GM18873 (cell line): ENCODE data around the gene CES5A.
"Not testable (repeated sequence)": the region's sequence is repeated elsewhere in the genome, so short reads cannot be mapped to it uniquely, and the experiment has no call there.

ENCODE experiments used
- ATAC-seq: cut with Tn5 transposase; IDR thresholded peaks from one replicate; pipeline ENCODE4 v1.9.1; 2021; ENCODE audit warnings: mild to moderate bottlenecking, moderate library complexity, moderate number of reproducible peaks; ENCODE audit not compliant: unreplicated experiment, low FRiP score

CES5A gene

GRCh38 chr16:55876854-55877253, 1.7 kb upstream of the CES5A start:
- ATAC-seq: no peak

- no peak for ATAC-seq
These were observed 2.1 kb downstream of the CES5A start for GRCh38 chr16:55873122-55873521.

GRCh38 chr16:55872130-55872529, 3.0 kb downstream of the CES5A start:
- no peak for ATAC-seq

DNA sequence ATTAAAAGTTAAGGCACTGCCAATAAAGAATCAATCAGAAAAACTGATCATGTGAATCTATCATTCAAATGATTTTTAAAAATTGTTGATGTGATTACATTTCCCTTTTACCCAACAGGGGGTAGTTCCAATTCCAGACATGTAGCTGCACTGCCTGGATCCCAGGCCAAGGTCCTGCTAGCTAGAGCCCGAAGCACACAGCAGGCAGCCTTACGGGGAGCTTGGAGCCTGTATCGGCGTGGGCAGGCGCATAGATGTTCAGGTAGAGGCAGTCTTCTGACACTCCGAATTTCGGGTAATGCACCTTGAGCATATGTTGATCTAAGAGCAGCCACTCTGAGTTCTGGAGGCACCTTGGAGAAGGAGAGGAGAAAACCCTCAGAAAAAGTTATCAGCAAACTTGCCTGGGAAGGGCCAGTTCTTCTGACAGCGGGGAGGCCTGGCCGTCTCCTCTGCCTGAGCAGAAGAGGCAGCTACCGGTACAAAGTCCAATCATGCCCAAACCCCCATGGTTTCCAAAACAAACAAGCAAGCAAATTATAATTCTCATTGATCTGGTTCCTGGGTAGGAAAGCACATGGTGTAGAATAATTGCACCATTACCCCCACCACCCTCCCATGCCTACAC, 3.6 kb downstream of the CES5A start:
- no peak for ATAC-seq

DNA sequence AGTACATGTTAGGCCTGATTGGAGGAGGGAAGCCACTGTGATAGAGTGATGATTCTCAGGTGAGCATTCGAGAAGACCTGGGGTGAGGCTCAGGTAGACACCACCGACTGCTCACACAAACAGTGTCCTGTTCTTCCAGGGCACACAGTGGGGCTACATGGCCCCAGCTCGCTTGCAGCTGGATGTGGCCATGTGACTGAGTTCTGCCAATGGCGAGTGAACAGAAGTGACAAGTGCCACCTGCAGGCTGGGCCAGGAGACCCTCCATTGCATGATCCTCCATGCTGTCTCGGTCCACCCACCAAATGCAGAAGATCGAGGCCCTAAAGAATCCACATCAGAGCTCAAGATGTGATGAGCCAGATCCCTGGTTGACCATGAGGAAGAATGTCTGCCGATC, 6.2 kb downstream of the CES5A start:
- ATAC-seq: no peak

DNA sequence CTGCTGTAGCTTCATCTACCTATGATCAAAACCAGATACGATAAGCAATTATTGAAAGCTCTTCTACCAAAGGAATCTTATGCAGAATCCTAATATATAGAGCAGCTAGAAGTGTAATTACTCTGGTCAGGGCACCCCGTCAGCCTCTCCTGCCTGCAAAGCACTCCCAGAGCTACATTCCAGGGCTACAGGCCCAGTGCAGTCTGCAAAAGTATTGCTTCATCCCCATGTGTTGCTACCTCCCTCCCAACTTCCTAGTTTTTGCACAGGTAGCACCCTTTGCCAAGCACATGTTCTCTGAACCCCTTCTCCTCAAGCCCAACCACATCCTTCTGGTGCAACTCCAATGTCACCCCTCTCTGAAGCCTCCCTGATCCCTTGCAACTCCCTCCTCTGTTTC, 7.0 kb downstream of the CES5A start:
- no peak for ATAC-seq

GRCh38 chr16:55861288-55861687, 13.9 kb downstream of the CES5A start:
- no peak for ATAC-seq

DNA sequence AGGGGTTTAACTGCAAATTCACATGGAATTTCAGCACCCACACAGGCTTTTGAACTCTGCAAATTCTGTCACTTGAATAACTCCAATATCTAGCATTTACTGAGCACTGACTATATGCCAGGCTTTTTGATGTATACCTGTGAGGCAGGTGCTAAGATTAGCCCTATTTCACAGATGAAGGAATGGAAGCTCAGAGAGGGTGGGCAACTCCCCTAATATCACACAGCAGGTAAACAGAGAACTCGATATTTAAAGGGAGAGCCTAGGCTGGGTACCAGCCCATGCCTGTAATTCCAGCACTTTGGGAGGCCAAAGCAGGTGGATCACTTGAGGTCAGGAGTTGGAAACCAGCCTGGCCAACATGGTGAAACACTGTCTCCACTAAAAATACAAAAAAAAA, 17.5 kb downstream of the CES5A start:
- ATAC-seq: not testable (repeated sequence)

DNA sequence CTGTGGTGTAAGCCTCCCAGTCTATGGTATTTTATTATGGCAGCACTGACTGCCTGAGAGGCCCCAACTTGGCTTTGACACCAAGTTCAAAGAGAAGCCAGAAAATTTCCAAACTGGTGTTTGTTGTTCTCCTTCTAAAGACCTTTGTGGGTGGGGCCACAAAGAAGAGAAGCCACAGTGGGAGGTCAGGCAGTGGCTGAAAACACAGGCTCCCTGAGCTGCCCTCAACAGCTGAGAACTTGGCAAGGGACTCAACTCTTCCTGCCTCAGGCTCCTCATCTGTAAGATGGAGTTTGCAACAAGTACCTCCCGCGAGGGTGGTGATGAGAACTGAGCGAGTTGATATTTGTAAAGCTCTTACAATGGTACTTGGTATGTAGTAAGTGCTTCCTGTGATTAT, 18.2 kb downstream of the CES5A start:
- ATAC-seq: no peak

DNA sequence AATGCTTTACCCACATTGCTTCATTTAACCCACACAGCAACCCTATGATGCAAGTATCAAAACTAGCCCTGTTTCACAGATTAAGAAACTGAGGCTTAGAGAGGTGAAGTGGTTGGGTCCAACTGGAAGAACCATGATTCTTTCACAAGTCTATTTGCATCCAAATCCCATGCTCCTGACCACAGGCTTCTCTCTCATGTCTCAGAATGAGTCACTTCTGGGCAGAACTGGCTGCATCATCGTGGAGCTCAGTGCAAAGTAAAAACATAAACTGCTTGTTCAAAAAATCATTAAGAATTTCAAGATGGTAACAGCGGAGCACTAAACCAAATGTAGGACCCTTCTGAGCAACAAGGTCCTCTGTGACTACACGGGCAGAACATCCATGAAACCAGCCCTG, 22.1 kb downstream of the CES5A start:
- ATAC-seq: no peak

- ATAC-seq: no peak
These were observed 25.6 kb downstream of the CES5A start for GRCh38 chr16:55849536-55849935.

- no peak for ATAC-seq
These were observed 28.4 kb downstream of the CES5A start for GRCh38 chr16:55846598-55847346.

GRCh38 chr16:55843105-55843395, 32.1 kb downstream of the CES5A start:
- ATAC-seq: no peak

DNA sequence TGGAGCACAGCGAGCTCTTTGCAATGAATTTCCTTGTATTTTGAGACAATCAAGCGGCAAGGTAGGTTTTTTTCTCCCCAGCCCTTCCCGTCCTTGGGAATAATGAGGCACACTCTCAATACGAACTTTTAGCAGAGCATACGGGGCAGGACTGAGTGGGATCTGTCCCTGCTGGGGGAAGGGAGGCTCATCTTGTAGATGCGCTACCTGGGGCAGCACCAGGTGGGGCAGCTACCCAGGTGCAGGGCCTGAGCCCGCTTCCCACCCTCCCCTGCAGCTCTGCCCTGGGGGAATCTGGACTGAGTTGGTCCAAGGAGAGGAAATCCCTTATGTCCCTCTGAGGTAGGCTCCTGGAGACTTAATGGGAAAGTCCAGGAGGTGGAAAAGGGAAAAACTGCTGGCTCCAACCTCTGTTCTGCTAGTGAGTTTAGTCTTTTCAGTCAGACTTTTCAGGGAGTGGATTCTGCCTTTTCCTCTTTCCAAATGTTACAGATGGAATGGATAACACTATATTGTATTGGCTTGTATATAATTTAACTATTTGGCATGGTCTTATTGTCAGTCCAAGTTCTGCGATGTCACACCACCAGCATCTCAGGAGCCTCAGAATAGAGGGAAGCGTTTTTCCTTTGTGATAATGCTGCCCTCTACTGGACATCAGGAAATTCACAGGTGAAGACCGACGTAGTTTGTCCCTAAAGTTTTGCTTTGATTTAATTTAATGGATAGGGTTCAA, 32.6 kb downstream of the CES5A start:
- no peak for ATAC-seq

DNA sequence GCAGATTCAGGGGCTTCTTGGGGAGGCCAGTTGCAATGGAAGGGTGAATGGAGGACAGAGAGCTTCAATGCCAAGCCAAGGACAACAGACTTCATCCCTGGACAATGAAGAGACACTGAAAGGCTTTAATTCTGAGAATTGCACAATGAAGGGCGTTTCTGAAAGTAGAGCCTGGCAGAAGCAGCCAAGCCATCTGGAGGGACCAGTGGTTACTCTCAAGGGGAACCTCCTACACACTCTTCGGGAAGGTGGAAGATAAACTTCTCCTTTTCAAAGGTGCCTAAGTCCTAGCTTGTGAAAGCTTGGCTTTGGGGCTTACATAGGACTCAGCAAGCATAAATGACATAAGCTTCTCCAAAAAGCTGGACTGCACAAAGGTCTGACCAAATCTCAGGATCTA, 36.1 kb downstream of the CES5A start:
- ATAC-seq: no peak

DNA sequence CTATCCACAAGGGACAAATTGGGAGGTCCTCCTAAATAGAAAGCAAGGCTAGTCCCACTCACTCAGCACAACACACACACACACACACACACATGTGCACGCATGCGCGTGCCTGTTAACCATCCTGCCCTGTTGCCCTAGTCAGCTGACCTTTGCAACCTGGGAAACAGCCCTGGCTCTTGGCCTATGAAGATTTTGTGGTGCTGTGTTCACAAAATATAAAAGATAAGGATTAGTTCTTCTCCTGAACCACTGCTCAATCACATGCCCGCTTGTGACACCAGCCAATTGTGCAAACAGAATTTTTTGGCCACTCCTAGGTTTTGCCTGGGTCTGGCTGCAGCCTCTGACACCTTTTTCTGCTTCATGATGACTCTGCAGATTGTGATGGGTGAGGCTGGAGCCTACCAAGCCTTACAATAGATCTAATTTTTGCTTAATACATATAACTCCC, 39.0 kb downstream of the CES5A start:
- ATAC-seq: no peak

- ATAC-seq: no peak
These were observed 39.6 kb downstream of the CES5A start for GRCh38 chr16:55835581-55835980.

GRCh38 chr16:55835173-55835572, 40.0 kb downstream of the CES5A start:
- not testable (repeated sequence) for ATAC-seq

DNA sequence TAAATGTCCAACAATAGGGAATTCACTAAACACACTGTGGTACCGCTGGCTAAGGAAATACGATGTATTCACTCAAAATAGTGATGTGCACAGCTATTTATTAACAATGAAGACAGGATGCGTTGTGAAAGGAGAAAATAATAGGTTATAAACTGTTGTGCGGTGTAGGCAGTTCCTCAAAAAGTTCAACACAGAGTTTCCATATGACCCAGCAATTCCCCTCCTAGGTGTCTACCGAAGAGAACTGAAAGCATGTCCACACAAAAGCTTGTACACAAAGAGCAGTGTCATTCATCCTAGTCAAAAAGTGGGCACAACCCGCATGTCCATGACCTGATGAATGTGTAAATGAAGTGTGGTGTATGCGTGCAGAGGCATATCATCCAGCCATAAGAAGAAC, 41.1 kb downstream of the CES5A start:
- ATAC-seq: no peak

DNA sequence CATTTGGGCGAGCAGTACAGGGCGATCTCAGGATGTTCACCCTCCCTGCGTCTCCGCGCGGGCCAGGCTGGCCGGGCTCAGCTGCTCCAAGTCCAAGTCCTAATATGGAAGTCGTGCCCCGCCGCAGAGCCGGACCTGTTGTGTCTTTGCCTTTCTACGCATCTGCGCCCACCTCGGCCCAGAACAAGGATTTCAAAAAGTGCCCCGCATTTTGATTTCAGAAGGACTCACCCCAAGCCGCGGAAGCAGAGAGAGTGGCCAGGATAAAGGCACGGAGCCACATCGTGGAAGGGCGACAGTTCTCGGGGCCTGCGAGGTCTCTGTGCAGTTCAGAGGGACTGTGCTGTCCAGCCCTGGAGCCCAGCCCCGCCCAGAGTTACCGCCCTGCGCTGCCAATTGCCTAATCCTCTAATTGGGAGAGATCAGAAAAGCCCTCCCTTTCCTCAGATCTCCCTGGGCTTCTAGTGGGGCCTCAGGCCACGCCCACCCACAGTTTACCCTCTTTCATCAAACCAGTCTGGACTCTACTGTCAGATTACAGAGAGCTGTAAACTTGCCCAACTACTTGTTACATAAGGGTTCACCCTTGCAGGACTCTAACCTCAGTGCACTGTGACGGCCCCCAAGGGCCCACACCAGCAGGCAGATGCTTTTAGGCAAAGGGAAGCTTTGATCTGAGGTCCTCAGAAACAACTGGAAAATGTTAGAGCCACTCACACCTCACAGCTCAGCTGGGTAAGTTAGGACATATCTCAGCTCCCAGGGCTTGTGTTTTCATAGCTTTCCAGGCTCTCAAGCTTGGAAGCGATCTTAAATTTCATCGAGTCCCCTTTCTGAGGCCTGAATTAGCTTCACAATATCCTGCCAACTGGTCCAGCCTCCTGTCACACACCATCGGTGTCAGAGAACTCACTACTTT, 42.1 kb downstream of the CES5A start, which contains the start of gene CES1:
TSS of gene CES1 (minus strand) at position 324 of the 919 bp plus-strand sequence. CDS start at position 283, 41 bp downstream.
- no peak for ATAC-seq

DNA sequence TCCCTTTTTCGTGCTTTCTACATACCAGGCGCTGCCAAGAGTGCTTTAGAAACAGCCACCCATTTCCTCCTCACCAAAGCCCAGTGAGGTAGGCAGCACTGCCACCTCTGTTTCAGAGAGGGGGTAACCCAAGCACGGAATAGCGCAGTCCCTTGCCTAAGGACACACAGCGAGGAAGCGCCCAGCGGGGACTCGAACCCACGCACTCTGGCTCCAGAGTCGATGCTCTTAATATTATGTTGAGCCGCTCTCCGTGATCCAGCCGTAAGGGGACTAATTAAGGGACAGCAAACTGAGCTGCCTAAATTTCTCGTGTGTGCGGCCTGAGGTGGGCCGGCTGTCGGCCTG, 42.8 kb downstream of the CES5A start:
- no peak for ATAC-seq
